BJ (cell line): Measurements from ENCODE around the gene KIF3A. TPM values are rescaled to one million over a fixed set of nuclear protein-coding genes. Genes with fewer than 3 reads are reported as not detected.

ENCODE experiments used
- CTCF ChIA-PET: fragments of 350-600 bp; formaldehyde crosslinking; extraction: SDS; loops from one replicate; lab custom pipeline; 2021; ENCODE audit warnings: antibody characterized with exemption, inconsistent platforms; lab: Yijun Ruan, JAX
- POLR2A ChIA-PET: fragments of 300-600 bp; sonication (Branson Sonifier 250); formaldehyde crosslinking; extraction: SDS; loops from one replicate; lab custom pipeline; 2021; ENCODE audit warnings: antibody characterized with exemption; lab: Charles Lee
- DNase-seq: peaks from one replicate; pipeline ENCODE4 v3.0.0-alpha.2; 2011; ENCODE audit warnings: low read depth
- H3K27me3 ChIP-seq: 2 replicates; pipeline ENCODE4 v1.6.0; 2011; ENCODE audit warnings: low read length; ENCODE audit not compliant: control insufficient read depth, insufficient read depth
- H3K36me3 ChIP-seq: 2 replicates; pipeline ENCODE4 v1.5.1; 2011; ENCODE audit warnings: low read length; ENCODE audit not compliant: control insufficient read depth, insufficient read depth
- H3K4me3 ChIP-seq: 2 replicates; pipeline ENCODE4 v1.5.1; 2011; ENCODE audit warnings: low read depth, mild to moderate bottlenecking, control low read depth, low read length
- CTCF ChIP-seq: IDR thresholded peaks from 2 replicates; pipeline ENCODE4 v1.5.1; 2011; ENCODE audit warnings: low read depth, mild to moderate bottlenecking, control low read depth, inconsistent platforms, low read length, moderate library complexity; ENCODE audit not compliant: insufficient read depth
- polyA plus RNA-seq: library from polyadenylated mRNA; depleted of rRNA; stranded (reverse); fragments of >200 nt; gene quantifications from 2 replicates; pipeline ENCODE4 v1.2.3, GENCODE V29; 2011

The KIF3A gene
- polyA plus RNA-seq, 1 experiment: 2.9 TPM

DNA sequence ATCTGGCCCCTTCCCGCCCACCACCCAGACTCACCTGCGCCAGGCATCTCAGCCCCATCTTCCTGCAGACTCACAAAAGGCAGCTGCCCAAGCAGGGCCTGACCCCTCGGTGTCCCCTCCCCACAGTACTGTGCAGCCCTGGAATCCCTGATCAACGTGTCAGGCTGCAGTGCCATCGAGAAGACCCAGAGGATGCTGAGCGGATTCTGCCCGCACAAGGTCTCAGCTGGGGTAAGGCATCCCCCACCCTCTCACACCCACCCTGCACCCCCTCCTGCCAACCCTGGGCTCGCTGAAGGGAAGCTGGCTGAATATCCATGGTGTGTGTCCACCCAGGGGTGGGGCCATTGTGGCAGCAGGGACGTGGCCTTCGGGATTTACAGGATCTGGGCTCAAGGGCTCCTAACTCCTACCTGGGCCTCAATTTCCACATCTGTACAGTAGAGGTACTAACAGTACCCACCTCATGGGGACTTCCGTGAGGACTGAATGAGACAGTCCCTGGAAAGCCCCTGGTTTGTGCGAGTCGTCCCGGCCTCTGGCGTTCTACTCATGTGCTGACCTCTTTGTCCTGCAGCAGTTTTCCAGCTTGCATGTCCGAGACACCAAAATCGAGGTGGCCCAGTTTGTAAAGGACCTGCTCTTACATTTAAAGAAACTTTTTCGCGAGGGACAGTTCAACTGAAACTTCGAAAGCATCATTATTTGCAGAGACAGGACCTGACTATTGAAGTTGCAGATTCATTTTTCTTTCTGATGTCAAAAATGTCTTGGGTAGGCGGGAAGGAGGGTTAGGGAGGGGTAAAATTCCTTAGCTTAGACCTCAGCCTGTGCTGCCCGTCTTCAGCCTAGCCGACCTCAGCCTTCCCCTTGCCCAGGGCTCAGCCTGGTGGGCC, 77.5 kb downstream of the KIF3A start:
- no peak for TF ChIP-seq CTCF
- H3K36me3 ChIP-seq: no peaks in the 10 kb centered on the region
- no peak overlapping the region for H3K4me3 ChIP-seq
- no peaks in the 10 kb centered on the region for H3K27me3 ChIP-seq
- no peak for DNase-seq
- ChIA-PET CTCF (interaction anchor here (0.7 to 1.9 kb wide), 3 partner anchors 18 to 160 kb away, joined by 3 to 5 read pairs (median 3); no protein-coding TSS in a partner anchor), POLR2A (no interaction called here)

DNA sequence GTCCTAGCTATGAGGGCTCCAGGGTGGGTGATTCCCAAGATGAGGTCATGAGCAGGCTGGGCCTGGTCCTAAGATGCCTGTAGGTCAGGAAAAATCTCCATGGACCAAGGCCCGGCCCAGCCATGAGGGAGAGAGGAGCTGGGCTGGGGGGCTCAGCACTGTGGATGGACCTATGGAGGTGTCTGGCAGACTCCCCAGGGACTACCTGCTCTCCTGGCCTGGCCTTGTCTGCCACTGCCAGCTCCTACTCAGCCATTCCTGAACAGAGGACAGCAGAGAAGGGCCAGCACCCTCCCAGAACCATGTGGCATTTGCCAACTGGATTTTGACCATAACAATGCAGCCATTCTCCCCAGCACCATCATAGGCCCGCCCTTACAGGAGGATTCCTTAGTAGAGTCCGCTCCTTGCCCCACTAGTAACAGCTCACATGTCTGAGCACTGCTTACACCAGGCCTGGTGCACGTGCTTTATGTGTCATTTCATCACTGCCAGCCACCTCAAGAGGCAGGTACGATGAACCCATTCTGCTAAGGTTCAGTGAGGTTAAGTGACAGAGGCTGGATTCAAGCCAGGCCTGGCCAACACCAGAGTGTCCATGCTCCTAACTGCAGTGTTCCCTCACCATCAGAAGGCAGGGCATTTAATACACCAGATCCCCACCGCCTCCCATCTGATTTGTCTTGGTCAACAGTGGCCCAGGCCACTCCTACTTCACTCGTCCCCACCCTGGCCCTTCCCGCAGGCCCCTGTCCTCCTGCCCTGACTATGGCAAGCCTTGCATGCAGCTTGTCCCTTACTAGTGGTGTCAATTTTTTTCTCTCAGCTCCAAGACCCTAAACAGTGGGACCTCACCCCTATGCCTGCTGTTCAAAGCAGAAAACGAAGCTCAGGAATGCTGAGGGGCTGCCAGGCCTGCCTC, 78.7 kb downstream of the KIF3A start:
- no peak for TF ChIP-seq CTCF
- Histone ChIP-seq H3K27me3 (no peaks in the 10 kb centered on the region), H3K4me3 (no peak overlapping the region), H3K36me3 (no peaks in the 10 kb centered on the region)
- no peak for DNase-seq
- ChIA-PET POLR2A (no interaction called here), CTCF (interaction anchor here (1.1 to 2.9 kb wide), 2 partner anchors 57 to 161 kb away, joined by 3 to 7 read pairs; no protein-coding TSS in a partner anchor)

DNA sequence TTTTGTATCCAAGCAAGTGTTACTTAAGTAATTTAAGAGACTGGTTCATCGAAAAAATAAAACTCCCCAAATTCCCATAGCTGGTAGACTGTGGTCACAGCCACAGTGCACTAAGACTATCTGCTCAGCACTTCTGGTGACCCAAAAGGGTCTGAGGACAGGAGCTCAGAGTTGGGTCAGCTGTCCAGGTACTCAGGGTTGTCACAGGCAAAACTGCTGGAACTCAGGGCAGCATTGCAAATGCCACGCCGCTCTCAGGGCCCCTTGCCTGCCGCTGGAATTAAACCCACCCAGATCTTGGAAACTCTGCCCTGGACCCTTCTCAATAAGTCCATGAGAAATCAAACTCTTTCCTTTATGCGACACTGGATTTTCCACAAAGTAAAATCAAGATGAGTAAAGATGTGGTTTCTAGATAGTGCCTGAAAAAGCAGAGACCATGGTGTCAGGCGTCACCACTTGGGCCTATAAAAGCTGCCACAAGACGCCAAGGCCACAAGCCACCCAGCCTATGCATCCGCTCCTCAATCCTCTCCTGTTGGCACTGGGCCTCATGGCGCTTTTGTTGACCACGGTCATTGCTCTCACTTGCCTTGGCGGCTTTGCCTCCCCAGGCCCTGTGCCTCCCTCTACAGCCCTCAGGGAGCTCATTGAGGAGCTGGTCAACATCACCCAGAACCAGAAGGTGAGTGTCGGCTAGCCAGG, 79.5 kb downstream of the KIF3A start, which contains the start of gene IL13:
TSS of gene IL13 (plus strand) at position 498 of the 705 bp plus-strand sequence. CDS start at position 512, 14 bp downstream.
- H3K27me3 ChIP-seq: no peaks in the 10 kb centered on the region
- no peak within 1 kb of the TSS for H3K4me3 ChIP-seq
- TF ChIP-seq CTCF: no peak
- H3K36me3 ChIP-seq: no peaks in the 10 kb centered on the region
- no peak for DNase-seq
- ChIA-PET POLR2A (no interaction called here), CTCF (interaction anchor here (0.6 to 2.9 kb wide), 3 partner anchors 58 to 165 kb away, joined by 3 to 7 read pairs (median 3); no protein-coding TSS in a partner anchor)

GRCh38 chr5:132656774-132657355, 80.5 kb downstream of the KIF3A start:
- CTCF ChIA-PET: interaction anchor here (0.6 to 2.9 kb wide), 3 partner anchors 9 to 164 kb away, joined by 3 to 7 read pairs (median 3); no protein-coding TSS in a partner anchor
- no peak overlapping the region; the same call in 1 of the 2 replicates for H3K4me3 ChIP-seq

More at GRCh38 chr5:132656774-132657355, 80.5 kb downstream of the KIF3A start:
- DNase-seq: no peak
- Histone ChIP-seq H3K27me3 (no peaks in the 10 kb centered on the region), H3K36me3 (no peaks in the 10 kb centered on the region)
- POLR2A ChIA-PET: no interaction called here
- no peak for TF ChIP-seq CTCF
